Stimulated activated CD4-positive, alpha-beta T cell treated with anti-CD3 and anti-CD28 coated beads, Interleukin-2, amount 100 ng/mL, for 48 hours (primary cell): Measurements from ENCODE around the gene FBXW12.
"Not testable (repeated sequence)": the region's sequence is repeated elsewhere in the genome, so short reads cannot be mapped to it uniquely, and the experiment has no call there.

Source experiments
- DNase-seq, 2 donors: peaks; one replicate each; pipeline ENCODE4 v3.0.0-alpha.2; 2020

FBXW12 gene

GRCh38 chr3:48387634-48388033, 15.6 kb downstream of the FBXW12 start:
- DNase-seq: no peak

DNA sequence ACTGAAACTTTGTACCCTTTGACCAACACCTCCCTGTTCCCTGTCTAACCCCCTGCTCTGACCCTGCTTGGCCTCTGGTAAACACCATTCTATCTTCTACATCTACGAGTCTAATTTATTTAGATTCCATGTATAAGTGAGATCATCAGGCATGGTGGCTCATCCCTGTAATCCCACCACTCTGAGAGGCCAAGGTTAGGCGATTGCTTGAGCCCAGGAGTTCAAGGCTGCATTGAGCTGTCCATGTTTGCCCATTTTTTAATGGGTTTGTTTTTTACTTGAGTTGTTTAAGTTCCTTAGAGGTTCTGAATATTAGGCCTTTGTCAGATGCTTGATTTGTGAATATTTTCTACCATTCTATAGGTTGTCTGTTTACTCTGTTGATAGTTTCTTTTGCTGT, 16.9 kb downstream of the FBXW12 start:
- DNase-seq: no peak

DNA sequence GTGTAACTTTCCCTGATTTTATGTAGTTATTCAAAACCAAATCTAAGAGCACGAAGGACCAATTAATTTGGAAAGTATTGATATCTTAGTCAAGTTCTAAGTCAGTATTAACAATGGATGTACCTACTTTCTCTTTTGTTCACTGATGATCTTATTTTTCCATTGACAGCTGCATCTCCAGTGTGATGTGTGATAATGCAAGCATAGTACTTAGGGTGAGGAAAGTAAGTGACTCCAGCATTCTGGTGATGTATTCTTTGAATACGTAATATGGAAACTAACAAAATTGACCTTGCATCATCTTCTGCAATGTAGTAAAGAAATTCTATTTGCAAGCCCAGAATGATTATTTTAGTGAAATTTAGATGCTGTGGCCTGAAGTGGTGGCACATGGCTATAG, 22.4 kb downstream of the FBXW12 start:
- DNase-seq: no peak

GRCh38 chr3:48395714-48396113, 23.7 kb downstream of the FBXW12 start:
- DNase-seq: no peak

DNA sequence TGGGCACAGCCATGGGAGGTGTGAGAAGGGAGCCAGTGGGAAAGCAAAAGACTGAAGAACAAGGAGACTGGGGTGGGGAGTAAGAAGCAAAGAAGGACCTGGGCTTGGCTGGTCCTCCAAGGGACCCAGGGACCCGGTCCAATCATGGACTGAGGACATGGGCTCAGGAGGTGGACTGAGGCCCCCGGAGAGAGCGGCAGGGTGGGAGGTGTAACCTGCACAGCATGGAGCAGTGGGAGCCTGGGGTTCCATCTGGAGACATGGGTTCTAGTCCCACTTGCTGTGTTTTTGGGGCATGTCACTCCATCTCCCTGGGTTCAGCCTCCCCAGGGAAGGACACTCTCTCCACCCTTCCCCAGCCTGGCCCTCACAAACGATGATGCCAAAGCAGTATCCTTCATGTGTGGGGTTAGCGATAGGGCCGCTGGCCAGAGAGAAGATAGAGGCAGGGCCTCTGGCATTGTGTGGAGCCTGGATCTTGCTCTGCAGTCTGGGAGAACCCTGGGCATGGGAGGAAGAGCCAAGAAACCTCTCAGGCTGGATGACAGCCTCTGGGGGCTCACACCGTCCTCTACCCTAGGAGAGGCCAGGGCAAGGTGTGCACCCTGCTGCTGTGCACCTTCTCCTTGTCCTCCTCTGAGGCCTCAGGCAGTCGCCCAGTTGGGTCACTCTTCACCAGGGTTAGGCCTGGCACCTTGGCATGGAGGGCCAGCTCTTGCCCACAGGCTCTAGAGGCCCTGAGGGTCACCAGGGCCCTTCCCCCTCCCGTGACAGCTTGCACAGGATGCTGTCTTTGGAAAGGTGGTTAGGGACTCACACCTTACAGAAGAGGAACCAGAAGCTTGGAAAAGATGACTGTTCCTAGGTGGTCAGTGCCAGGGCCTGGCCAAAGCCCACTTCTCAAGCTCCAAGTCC, 26.0 kb downstream of the FBXW12 start:
- no peak for DNase-seq

DNA sequence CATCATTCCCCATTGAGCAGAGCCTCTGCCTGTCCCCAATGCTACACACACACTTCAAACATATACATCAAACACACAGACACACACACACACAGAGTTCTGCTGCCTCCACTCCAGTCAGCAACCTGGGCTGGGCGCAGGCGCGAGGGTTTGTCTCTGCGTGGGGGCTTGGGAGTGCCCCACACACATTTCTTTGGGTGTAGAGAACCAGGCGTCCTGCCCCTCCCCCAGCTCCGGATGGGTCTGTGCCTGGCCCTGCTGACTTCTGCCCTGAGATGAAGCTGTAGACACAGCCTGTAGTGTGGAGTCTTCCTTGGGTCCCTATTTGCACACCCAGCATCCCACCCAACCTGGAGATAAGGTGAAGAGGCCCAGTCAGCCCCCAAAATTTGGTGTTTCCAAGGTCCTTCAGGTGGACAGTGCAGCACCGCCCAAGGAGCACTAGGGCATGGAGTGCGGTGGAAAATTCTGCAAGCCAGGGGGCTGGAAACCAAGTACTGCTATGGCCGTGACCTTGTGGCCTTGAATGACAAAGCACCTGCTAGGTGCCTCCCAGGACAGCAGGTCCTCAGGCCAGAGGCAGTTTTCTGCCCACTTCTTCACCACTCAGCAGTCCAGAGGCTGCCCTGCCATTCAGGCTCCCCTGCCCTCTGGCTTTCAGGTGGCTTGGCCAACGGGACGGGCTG, 26.8 kb downstream of the FBXW12 start:
- DNase-seq: no peak

DNA sequence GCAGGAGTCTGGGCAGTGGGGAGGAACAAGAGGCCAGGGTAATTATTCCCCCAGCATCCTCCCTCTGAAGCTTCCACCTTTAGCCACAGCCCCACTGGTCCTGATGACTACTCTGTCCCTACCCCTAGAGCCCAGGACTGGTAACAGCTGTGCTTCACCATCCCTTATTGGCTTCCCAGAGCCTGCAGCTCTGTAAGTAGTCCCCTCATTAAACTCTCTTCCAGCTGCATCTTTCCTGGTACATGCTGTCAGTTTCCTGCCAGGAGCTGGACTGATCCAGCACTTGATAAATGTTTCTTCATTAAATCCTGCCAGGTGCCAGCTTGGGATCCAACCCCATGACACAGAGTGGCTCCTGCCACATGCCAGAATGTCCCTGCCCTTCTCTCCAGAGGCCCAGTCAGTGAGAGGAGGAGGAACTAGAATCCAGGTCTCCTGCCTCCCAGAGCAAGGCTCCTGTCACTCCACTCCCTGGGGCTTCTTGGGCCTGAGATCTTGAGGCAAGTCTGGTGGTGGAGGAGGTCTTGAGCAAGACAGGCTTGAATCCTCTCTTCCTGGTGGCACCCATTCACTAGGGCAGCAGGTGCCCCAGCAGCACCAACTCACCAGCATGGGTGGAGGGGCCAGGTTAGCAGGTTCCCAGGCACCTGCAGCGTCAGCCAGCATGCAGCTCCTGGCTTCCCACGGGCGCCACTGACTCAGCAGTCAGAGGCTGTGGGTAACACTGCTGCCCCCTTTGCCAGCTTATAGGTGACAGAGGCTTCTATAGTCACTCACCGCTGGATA, 27.6 kb downstream of the FBXW12 start:
- DNase-seq: no peak

GRCh38 chr3:48400824-48401433, 28.9 kb downstream of the FBXW12 start:
- peak; percentile 44 to 45 for DNase-seq

DNA sequence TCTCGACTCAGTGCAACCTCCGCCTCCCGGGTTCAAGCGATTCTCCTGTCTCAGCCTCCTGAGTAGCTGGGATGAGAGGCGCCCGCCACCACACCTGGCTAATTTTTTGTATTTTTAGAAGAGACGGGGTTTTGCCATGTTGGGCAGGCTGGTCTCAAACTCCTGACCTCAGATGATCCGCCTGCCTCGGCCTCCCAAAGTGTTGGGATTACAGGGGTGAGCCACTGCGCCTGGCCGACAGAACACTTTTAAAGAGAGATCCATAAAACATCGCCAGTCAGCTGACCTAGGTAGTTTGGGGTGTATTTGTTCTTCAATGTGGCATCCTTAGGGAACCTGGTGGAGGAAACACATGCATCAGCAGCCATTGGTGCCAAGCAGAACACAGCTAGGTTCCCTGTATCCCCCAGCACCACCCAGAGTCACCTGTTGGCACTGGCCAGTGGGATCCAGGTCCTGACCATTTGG, 29.4 kb downstream of the FBXW12 start:
- not testable (repeated sequence) for DNase-seq

DNA sequence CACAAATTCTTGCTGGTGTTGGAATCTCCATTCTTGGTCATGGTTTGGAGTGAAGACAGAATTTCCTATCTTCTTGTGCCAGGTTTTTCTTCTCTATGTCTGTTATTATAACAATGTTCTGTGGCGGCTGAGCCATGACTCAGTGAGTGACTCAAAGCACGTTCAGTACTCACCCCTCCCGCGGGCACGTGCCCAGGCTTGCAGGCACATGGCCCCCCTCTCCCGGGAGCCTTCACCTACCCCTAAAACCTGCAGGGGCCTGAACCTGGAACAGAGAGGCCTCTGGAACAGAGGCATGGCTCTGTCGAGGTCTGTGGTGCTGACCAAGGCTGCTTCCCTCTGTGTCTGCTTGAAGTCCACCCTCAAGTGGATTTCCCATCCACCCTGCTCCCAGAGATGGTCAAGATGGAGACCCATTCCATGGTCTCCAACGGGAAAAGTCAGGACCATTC, 30.3 kb downstream of the FBXW12 start:
- no peak for DNase-seq

- DNase-seq: no peak
Observed at GRCh38 chr3:48402907-48403306, 30.9 kb downstream of the FBXW12 start.

GRCh38 chr3:48403533-48404439, 31.8 kb downstream of the FBXW12 start:
- no peak for DNase-seq

DNA sequence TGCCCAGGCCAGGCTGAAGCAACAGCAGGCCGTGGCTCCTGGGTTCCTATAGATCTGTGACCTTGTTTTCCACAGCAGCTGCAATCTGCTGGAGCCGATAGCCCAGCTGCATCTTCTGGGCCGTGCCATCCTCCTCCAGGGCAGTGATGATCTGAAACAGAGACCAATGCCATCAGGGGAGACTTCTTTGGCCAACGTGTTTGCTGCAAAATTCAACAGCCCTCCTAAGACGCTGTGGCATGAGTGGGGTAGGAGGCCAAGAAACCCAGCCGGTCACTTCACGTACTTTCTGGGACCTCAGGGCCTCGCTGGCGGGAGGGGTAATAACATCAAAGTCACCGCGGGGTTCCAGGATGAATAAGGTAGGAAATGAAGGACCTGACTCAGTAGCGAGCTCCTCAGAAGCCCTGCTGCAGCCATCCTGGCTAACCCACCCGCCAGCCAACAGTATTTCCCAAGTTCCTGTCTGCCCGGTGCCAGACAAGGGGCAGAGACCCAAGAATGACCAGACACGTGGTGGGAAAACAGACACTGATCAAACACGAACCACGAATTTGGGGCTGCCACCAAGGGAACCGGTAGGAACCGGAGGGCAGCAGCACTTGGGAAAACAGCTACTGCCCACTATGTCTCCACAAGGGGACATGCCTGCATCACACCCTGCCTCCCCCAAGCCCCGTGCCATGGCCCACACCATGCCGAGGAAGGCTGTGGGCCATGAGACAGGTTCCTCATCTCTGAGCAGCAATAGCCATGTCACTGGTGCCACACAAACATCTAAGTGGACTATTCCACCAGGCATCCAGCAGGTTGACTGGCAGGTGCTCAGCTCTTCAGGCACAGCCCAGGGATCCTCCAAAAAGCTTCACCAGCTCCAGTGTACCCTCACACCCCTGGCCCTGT, 32.7 kb downstream of the FBXW12 start:
- no peak for DNase-seq

GRCh38 chr3:48405343-48405881, 33.4 kb downstream of the FBXW12 start:
- DNase-seq: no peak

DNA sequence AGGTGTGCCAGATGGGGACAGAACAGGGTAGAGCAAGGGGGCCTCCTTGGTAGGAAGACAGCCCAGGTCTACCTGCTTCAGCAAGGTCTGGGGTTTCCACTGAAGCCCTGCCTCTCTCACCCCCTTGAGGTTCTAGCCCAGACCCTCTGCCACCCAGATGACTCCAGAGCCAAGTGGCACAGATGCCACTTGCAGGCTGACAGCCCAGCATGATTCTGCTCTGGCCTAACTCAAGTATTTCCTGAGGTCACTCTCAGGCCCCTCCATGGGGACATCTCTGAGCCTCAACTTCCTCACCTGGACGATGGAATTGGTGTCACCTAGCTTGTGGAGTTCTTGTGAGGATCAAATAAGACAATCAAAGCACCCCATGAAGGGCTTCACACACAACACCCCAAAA, 34.0 kb downstream of the FBXW12 start:
- no peak for DNase-seq

GRCh38 chr3:48406443-48407431, 34.7 kb downstream of the FBXW12 start:
- DNase-seq: no peak

DNA sequence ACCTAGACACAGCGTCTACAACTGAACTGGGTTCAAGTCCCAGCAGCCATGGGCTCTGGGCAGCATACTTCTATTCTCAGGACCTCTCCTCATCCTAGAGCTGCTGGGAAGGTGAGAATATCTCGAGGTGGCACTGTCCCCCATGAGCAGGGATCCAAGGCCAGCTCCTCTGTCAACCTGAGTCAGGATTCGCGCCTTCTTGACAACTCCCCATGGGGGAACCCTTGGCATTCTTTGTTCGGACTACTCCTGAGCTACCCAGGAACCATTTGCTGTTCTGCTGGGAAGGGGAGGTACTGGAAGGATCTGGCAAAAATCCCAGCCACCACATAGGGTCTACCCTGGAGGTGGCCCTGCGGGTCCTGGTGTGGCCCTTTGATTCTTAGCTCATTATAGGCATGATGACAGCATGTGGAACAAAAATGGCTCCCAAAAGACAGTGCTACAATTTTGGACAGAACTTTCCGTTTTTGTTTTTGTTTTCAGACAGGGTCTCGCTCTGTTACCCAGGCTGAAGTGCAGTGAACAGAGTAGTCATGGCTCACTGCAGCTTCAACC, 35.6 kb downstream of the FBXW12 start:
- DNase-seq: no peak

DNA sequence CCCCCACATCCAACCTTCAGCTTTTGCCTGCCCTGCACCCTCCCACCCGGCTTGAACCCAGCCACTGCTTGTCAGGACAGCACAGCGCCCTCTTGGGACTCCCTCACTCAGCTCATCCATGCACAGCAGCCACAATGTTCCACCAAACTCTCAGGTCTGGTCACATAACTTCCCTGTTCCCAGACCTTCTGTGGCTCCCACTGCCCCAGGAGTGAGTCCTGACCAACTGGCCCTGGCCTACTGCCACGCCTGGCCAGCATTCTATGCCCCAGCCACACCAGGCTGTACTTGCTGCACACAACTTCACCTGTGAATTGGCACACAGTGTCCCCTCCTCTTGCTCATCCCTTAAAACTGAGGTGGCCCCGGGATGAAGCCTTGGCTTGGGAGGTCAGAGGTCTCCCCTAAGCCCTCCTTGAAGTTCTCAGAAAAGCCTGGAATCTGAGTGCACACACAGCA, 36.8 kb downstream of the FBXW12 start:
- no peak for DNase-seq
